H1 (cell line): ENCODE data around the gene RNF157. TPM values are rescaled to one million over a fixed set of nuclear protein-coding genes. Genes with fewer than 3 reads are reported as not detected.

Source experiments
- CTCF ChIA-PET: fragments of 300-600 bp; sonication (Branson Sonifier 250); formaldehyde crosslinking; loops from one replicate; lab custom pipeline; 2021; ENCODE audit not compliant: partially characterized antibody; lab: Charles Lee
- POLR2A ChIA-PET: fragments of 300-600 bp; sonication (Branson Sonifier 250); formaldehyde crosslinking; loops from one replicate; lab custom pipeline; 2021; ENCODE audit warnings: inconsistent platforms; ENCODE audit not compliant: partially characterized antibody; lab: Charles Lee
- DNase-seq, 2 experiments: peaks; one replicate each; pipeline versions ENCODE4 v3.0.0 to v3.0.0-alpha.2; 2010 to 2022; ENCODE audit warnings: low spot score in 2 of 2, low read depth in 1 of 2, mixed read lengths in 1 of 2
- FAIRE-seq: peaks from 2 replicates; lab custom pipeline; 2011; peaks lifted over from hg19 to GRCh38; lab: Jason Lieb, UNC
- H2AFZ ChIP-seq: 2 replicates; pipeline ENCODE4 v1.8.1; 2012; ENCODE audit warnings: low read length, inconsistent platforms
- H2AK5ac ChIP-seq: 2 replicates; pipeline ENCODE4 v1.6.1; 2013; ENCODE audit warnings: low read depth, low read length
- H2BK120ac ChIP-seq: replicated peaks from 2 replicates; pipeline ENCODE3; 2013; ENCODE audit warnings: low read depth, low read length, inconsistent platforms
- H2BK12ac ChIP-seq: 2 replicates; pipeline ENCODE4 v1.6.1; 2013; ENCODE audit warnings: low read depth, low read length
- H2BK15ac ChIP-seq: 2 replicates; pipeline ENCODE4 v1.6.1; 2013; ENCODE audit warnings: low read length
- H2BK20ac ChIP-seq: 2 replicates; pipeline ENCODE4 v1.6.1; 2013; ENCODE audit warnings: low read length
- H2BK5ac ChIP-seq: 2 replicates; pipeline ENCODE4 v1.6.1; 2013; ENCODE audit warnings: low read depth, low read length
- H3K14ac ChIP-seq: 2 replicates; pipeline ENCODE4 v1.6.1; 2013; ENCODE audit warnings: inconsistent platforms; ENCODE audit not compliant: insufficient read length
- H3K18ac ChIP-seq: 2 replicates; pipeline ENCODE4 v1.6.1; 2013; ENCODE audit warnings: low read length; ENCODE audit errors: extremely low read depth
- H3K23ac ChIP-seq: 2 replicates; pipeline ENCODE4 v1.6.1; 2013; ENCODE audit warnings: inconsistent platforms; ENCODE audit not compliant: insufficient read length
- H3K23me2 ChIP-seq: 2 replicates; pipeline ENCODE4 v1.6.1; 2013; ENCODE audit warnings: low read depth, low read length
- H3K27ac ChIP-seq: 2 replicates; pipeline ENCODE4 v1.6.1; 2011; ENCODE audit warnings: low read depth, low read length, inconsistent platforms
- H3K27me3 ChIP-seq, 4 experiments: replicated peaks in 1 of 4; 1 replicate in 1 of 4; 2 replicates in 3 of 4; pipeline versions ENCODE4 v1.6.1 to v1.8.1; 2011 to 2013; ENCODE audit warnings: low read length in 3 of 4, mild to moderate bottlenecking in 3 of 4, inconsistent platforms in 2 of 4, mixed read lengths in 2 of 4, moderate library complexity in 1 of 4; ENCODE audit not compliant: control insufficient read depth in 3 of 4, insufficient read depth in 3 of 4; ENCODE audit errors: extremely low read depth in 1 of 4
- H3K36me3 ChIP-seq, 4 experiments: 2 replicates each; pipeline versions ENCODE4 v1.6.1 to v1.8.1; 2011 to 2013; ENCODE audit warnings: mild to moderate bottlenecking in 4 of 4, low read length in 3 of 4, moderate library complexity in 2 of 4, control low read depth in 1 of 4, inconsistent platforms in 1 of 4; ENCODE audit not compliant: insufficient read depth in 4 of 4, control insufficient read depth in 2 of 4
- H3K4ac ChIP-seq: replicated peaks from 2 replicates; pipeline ENCODE3; 2013; ENCODE audit warnings: low read length, low read depth, mixed read lengths, inconsistent platforms; ENCODE audit not compliant: insufficient read length
- H3K4me1 ChIP-seq, 4 experiments: replicated peaks in 1 of 4; 1 replicate in 1 of 4; 2 replicates in 3 of 4; pipeline versions ENCODE4 v1.6.1 to v1.8.1; 2011 to 2013; ENCODE audit warnings: low read length in 3 of 4, inconsistent platforms in 2 of 4, mixed read lengths in 1 of 4; ENCODE audit not compliant: insufficient read depth in 4 of 4, control insufficient read depth in 3 of 4
- H3K4me2 ChIP-seq, 2 experiments: 2 replicates each; pipeline versions ENCODE4 v1.6.1 to v1.8.1; 2011 to 2013; ENCODE audit warnings: low read depth in 2 of 2, low read length in 2 of 2, control low read depth in 1 of 2, inconsistent platforms in 1 of 2, mild to moderate bottlenecking in 1 of 2; ENCODE audit not compliant: insufficient read depth in 1 of 2
- H3K4me3 ChIP-seq, 4 experiments: fragments of 200-600, 300-600 bp in 1 of 4; sonication (generic), shearing (Covaris generic), sonication (Bioruptor Twin) in 1 of 4; 2 replicates each; pipeline versions ENCODE4 v1.5.1 to v1.8.1; 2011 to 2016; ENCODE audit warnings: low read length in 4 of 4, low read depth in 3 of 4, control low read depth in 2 of 4, inconsistent platforms in 2 of 4, mild to moderate bottlenecking in 2 of 4, mixed read lengths in 1 of 4, moderate library complexity in 1 of 4; ENCODE audit not compliant: insufficient read depth in 2 of 4; ENCODE audit errors: extremely low read depth in 1 of 4
- H3K56ac ChIP-seq: replicated peaks from 2 replicates; pipeline ENCODE3; 2013; ENCODE audit warnings: low read depth, mild to moderate bottlenecking, mixed read lengths, low read length, inconsistent platforms; ENCODE audit not compliant: insufficient read length
- H3K79me1 ChIP-seq: 2 replicates; pipeline ENCODE4 v1.6.1; 2013; ENCODE audit warnings: low read depth, low read length, control low read depth
- H3K79me2 ChIP-seq, 2 experiments: 2 replicates each; pipeline versions ENCODE4 v1.6.1 to v1.8.1; 2012 to 2013; ENCODE audit warnings: low read length in 2 of 2, mild to moderate bottlenecking in 2 of 2, inconsistent platforms in 1 of 2; ENCODE audit not compliant: insufficient read depth in 2 of 2, control insufficient read depth in 1 of 2
- H3K9ac ChIP-seq, 4 experiments: replicated peaks in 1 of 4; 1 replicate in 1 of 4; 2 replicates in 3 of 4; pipeline versions ENCODE4 v1.6.1 to v1.8.1; 2011 to 2013; ENCODE audit warnings: low read depth in 3 of 4, low read length in 3 of 4, control low read depth in 2 of 4, mild to moderate bottlenecking in 2 of 4, moderate library complexity in 2 of 4, inconsistent platforms in 1 of 4; ENCODE audit errors: extremely low read depth in 1 of 4
- H3K9me3 ChIP-seq, 2 experiments: 2 replicates each; pipeline versions ENCODE4 v1.6.1 to v1.8.1; 2012 to 2013; ENCODE audit warnings: mild to moderate bottlenecking in 2 of 2, moderate library complexity in 2 of 2, control low read depth in 1 of 2, inconsistent platforms in 1 of 2, low read depth in 1 of 2, low read length in 1 of 2, mixed read lengths in 1 of 2; ENCODE audit not compliant: insufficient read depth in 2 of 2
- H4K20me1 ChIP-seq, 2 experiments: replicated peaks in 1 of 2; 2 replicates each; pipeline versions ENCODE3 to v1.8.1; 2011 to 2013; ENCODE audit warnings: inconsistent platforms in 2 of 2, low read length in 2 of 2, mild to moderate bottlenecking in 1 of 2; ENCODE audit not compliant: insufficient read depth in 2 of 2, control insufficient read depth in 1 of 2
- H4K5ac ChIP-seq: 2 replicates; pipeline ENCODE4 v1.6.1; 2013; ENCODE audit warnings: low read length, low read depth, mixed read lengths, inconsistent platforms; ENCODE audit not compliant: insufficient read length
- H4K8ac ChIP-seq: 2 replicates; pipeline ENCODE4 v1.8.0; 2013; ENCODE audit warnings: mild to moderate bottlenecking, moderate library complexity, low read length, inconsistent platforms; ENCODE audit not compliant: insufficient read depth; ENCODE audit errors: extremely low read depth
- H4K91ac ChIP-seq: replicated peaks from 2 replicates; pipeline ENCODE3; 2013; ENCODE audit warnings: low read length, mixed read lengths, inconsistent platforms; ENCODE audit not compliant: insufficient read length
- EZH2 ChIP-seq: fragments of 200-600 bp; sonication (generic); IDR thresholded peaks from 2 replicates; pipeline ENCODE4 v1.7.1; 2012; ENCODE audit warnings: low read depth, mild to moderate bottlenecking, moderate library complexity, low read length, inconsistent platforms; ENCODE audit not compliant: severe bottlenecking
- MAFK ChIP-seq: IDR thresholded peaks from 2 replicates; pipeline ENCODE4 v1.6.1; 2012; ENCODE audit warnings: low read depth, mild to moderate bottlenecking, improper control_type of control experiment, low read length
- POLR2A ChIP-seq, 2 experiments: IDR thresholded peaks; 1 replicate in 1 of 2; 2 replicates in 1 of 2; pipeline ENCODE4 v1.6.1; 2011; ENCODE audit warnings: low read depth in 2 of 2, low read length in 2 of 2, mild to moderate bottlenecking in 2 of 2; ENCODE audit errors: control extremely low read depth in 1 of 2
- RFX5 ChIP-seq: IDR thresholded peaks from 2 replicates; pipeline ENCODE4 v1.6.1; 2011; ENCODE audit warnings: low read depth, low read length, improper control_type of control experiment, borderline replicate concordance
- RNF2 ChIP-seq: fragments of 200-900, 300-1000 bp; sonication (generic); IDR thresholded peaks from 2 replicates; pipeline ENCODE4 v1.7.1; 2016; ENCODE audit warnings: borderline replicate concordance, low read depth, mild to moderate bottlenecking, antibody characterized with exemption, low read length; ENCODE audit not compliant: poor library complexity, severe bottlenecking; ENCODE audit errors: missing control alignments
- SRF ChIP-seq: IDR thresholded peaks from 2 replicates; pipeline ENCODE4 v1.6.1; 2011; ENCODE audit warnings: mild to moderate bottlenecking, low read depth, low read length, moderate library complexity
- SUZ12 ChIP-seq: fragments of 200-600 bp; sonication (generic); IDR thresholded peaks from 2 replicates; pipeline ENCODE4 v1.6.1; 2012; ENCODE audit warnings: mild to moderate bottlenecking, inconsistent platforms, low read length, moderate library complexity, mixed read lengths
- YY1 ChIP-seq: IDR thresholded peaks from 2 replicates; pipeline ENCODE4 v1.6.1; 2011; ENCODE audit warnings: low read depth, mild to moderate bottlenecking, low read length
- ZNF274 ChIP-seq: IDR thresholded peaks from 2 replicates; pipeline ENCODE4 v1.7.0; 2012; ENCODE audit warnings: low read length, borderline replicate concordance; ENCODE audit errors: extremely low read depth
- WGBS, 2 experiments: shearing (Covaris generic) in 1 of 2; methylation state at CpG; one replicate each; pipeline versions ENCODE4 v1.1.6 to v1.1.7; 2013 to 2015; ENCODE audit warnings: low lambda C conversion rate in 2 of 2, mixed read lengths in 2 of 2, inconsistent platforms in 1 of 2, low coverage in 1 of 2, missing lambda C conversion rate in 1 of 2; ENCODE audit not compliant: insufficient replicate concordance in 2 of 2, insufficient coverage in 1 of 2, insufficient read length in 1 of 2; ENCODE audit errors: extremely low coverage in 1 of 2, missing lambda C conversion rate in 1 of 2; 5-methylcytosine and 5-hydroxymethylcytosine counted together
- polyA plus RNA-seq, 7 experiments: library from polyadenylated mRNA; depleted of rRNA in 3 of 7; stranded (reverse) in 5 of 7; unstranded in 2 of 7; fragments of >200 nt in 5 of 7; fragments of 200-250 nt in 2 of 7; gene quantifications; 1 replicate in 5 of 7; 2 replicates in 1 of 7; 4 replicates in 1 of 7; pipeline versions ENCODE4 v1.2.1 to v1.2.3, GENCODE V29; 2011 to 2013; ENCODE audit warnings: missing spikeins in 2 of 7, mixed read lengths in 2 of 7
- total RNA-seq: library from RNA; stranded (reverse); fragmentation: NEBNext Ultra II Directional; extraction: Animal tissue kit (Norgen Biotek cat#: 25700); gene quantifications from 2 replicates; pipeline ENCODE4 v1.2.1, GENCODE V29; 2021

RNF157 gene
- total and polyA plus RNA-seq, 2 of the 8 experiments (the other 6 are each of a cell fraction or from before 2014, with no cell fraction given): 13.4 to 16.7 TPM

DNA sequence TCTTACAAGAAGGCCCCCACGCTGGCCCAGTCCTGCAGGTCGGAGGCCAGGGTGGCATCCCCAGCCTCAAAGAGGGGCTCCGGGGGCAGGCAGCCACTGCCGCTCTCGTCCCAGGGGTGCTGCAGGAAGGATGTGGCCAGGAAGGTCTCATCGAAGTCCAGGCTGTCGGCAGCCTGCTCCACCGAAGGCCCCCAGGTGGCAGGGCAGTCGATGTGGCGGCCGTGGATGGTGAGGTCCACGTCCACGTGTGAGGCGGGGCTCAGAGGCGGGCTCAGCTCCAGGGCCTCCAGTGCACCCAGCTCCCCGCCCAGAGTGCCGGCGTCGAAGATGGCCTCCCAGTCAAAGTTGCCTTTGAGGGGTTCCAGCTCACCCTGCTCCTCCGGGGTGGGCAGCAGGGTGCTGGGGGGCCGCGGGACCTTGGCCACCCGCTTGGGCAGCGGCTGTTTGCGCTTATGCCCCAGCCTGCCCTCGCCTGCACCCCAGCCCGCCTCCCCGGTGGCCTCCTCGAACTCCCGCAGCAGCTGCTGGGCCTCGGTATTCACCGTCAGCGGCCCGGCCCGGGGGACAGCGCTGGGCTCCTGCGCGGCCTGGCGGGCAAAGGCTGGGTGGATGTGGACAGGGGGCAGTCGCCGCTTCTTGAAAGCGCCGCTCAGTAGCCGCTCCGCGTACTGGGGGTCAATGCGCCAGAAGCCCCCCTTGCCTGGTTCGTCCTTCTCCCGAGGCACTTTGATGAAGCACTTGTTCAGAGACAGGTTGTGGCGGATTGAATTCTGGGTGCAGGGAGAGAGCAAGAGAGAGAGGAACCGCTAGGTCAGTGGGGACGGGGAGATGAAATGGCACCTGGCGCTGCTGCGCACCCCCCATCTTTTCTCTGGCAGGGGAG, 102.7 kb downstream of the RNF157 start:
- Histone ChIP-seq H3K79me1 (no peaks in the 10 kb centered on the region), H3K9me3 (no peaks in the 10 kb centered on the region), H4K91ac (peak overlapping the region; percentile 63), H3K36me3 (no peaks in the 10 kb centered on the region), H3K27me3 (peaks cover 31 to 67% (median 61%) of the 10 kb centered on the region in 4 experiments), H3K23me2 (peaks cover 21% of the 10 kb centered on the region), H3K4me3 (peak overlapping the region; percentile 10 to 71 (median 20); a peak in 7 of 8 replicates), H2BK15ac (peak overlapping the region; percentile 92; the same call in 1 of the 2 replicates), H3K4me1 (peaks cover 7 to 76% (median 60%) of the 10 kb centered on the region in 4 experiments), H3K56ac (no peak overlapping the region), H3K27ac (no peak overlapping the region), H3K9ac (no peak overlapping the region; a peak in 1 of 7 replicates), H3K14ac (no peak overlapping the region), H3K18ac (peak overlapping the region; percentile 65; the same call in 1 of the 2 replicates), H4K8ac (peak overlapping the region; percentile 5; the same call in 1 of the 2 replicates), H2BK12ac (peak overlapping the region; percentile 80; the same call in 1 of the 2 replicates), H2AFZ (no peak overlapping the region), H2AK5ac (peak overlapping the region; percentile 48; the same call in 1 of the 2 replicates), H2BK20ac (no peak overlapping the region; the same call in 1 of the 2 replicates), H3K4me2 (peak overlapping the region; percentile 92 to 97), H4K20me1 (no peaks in the 10 kb centered on the region), H2BK120ac (no peak overlapping the region), H3K23ac (no peak overlapping the region), H2BK5ac (peak overlapping the region; percentile 24; the same call in 1 of the 2 replicates), H4K5ac (no peak overlapping the region), H3K79me2 (no peaks in the 10 kb centered on the region), H3K4ac (no peak overlapping the region)
- ChIA-PET CTCF (interaction anchor here (0.6 to 41.5 kb wide), 8 partner anchors 14 to 323 kb away, joined by 3 to 778 read pairs (median 3); partner anchors contain the start of gene FOXJ1), POLR2A (interaction anchor here (0.8 to 9.3 kb wide), 4 partner anchors 11 to 127 kb away, joined by 3 to 70 read pairs (median 4); partner anchors contain the start of gene RNF157)
- DNase-seq (peak in 1 of 2 experiments; percentile 77), FAIRE-seq (no peak)
- 26% methylated on average over 49 of the region's 54 CpGs; no CpG with 5 or more reads in 1 of the 2 experiments for WGBS, 2 experiments
- no peak for TF ChIP-seq SRF
- TF ChIP-seq EZH2: peak; percentile 73
- TF ChIP-seq MAFK: no peak
- TF ChIP-seq SUZ12: peak; percentile 80
- TF ChIP-seq YY1: no peak
- TF ChIP-seq RNF2: peak; percentile 16
- no peak for TF ChIP-seq ZNF274
- no peak for TF ChIP-seq POLR2A (IDR thresholded peaks at IDR 0.05; ENCODE audit: control extremely low read depth in 1 of 2, low read depth in 2 of 2, low read length in 2 of 2)
- no peak for TF ChIP-seq RFX5
